MM.1S (cell line): ENCODE results near the gene RDH12.

Experiments used
- EZH2phosphoT487 ChIP-seq: fragments of 300-600 bp; sonication (generic); IDR thresholded peaks from 2 replicates; pipeline ENCODE4 v1.6.1; 2018; ENCODE audit warnings: antibody characterized with exemption, low read length
- TF ChIP-seq, protein P1 (sequence below): fragments of 300-600 bp; sonication (generic); IDR thresholded peaks from 2 replicates; pipeline ENCODE4 v1.5.1; 2016; ENCODE audit warnings: antibody characterized with exemption, low read length, mixed read lengths

DNA sequence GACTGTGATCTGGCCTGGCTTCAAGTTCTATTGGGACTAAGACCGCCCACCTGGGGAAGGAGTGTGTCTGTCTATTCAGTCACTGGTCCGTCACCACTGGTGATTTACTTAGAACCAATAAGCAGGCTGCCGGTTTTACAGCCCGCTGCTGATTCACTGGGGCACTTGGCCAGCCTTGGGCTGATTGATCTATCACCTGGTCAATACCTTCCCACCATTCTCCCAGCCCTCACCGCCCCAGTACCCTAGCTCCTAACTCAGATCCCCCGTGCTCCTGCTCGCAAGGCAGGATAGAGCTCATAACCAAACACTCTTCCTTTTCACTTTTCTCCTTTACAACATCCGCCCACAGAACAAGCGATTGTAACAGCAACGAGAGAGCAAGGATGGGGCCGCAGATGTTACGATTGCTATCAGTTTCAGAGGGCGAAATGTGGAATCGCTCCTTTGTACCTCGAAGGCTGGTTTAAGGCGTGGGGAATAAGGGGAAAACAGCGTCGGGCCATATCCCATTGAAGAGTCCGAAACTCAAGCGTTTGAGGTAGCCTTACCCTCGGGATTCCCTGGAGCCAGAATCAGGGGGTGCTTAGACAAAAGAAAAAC lies 6.8 kb upstream of the RDH12 start:
- TF ChIP-seq, protein P1, sequence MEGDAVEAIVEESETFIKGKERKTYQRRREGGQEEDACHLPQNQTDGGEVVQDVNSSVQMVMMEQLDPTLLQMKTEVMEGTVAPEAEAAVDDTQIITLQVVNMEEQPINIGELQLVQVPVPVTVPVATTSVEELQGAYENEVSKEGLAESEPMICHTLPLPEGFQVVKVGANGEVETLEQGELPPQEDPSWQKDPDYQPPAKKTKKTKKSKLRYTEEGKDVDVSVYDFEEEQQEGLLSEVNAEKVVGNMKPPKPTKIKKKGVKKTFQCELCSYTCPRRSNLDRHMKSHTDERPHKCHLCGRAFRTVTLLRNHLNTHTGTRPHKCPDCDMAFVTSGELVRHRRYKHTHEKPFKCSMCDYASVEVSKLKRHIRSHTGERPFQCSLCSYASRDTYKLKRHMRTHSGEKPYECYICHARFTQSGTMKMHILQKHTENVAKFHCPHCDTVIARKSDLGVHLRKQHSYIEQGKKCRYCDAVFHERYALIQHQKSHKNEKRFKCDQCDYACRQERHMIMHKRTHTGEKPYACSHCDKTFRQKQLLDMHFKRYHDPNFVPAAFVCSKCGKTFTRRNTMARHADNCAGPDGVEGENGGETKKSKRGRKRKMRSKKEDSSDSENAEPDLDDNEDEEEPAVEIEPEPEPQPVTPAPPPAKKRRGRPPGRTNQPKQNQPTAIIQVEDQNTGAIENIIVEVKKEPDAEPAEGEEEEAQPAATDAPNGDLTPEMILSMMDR, result no peak
- no peak for TF ChIP-seq EZH2phosphoT487
